GM21515 (cell line): Measurements from ENCODE around the gene RBM43.

ENCODE experiments used
- ATAC-seq: cut with Tn5 transposase; IDR thresholded peaks from one replicate; pipeline ENCODE4 v1.9.1; 2021; ENCODE audit not compliant: unreplicated experiment

The RBM43 gene

GRCh38 chr2:151230627-151231140 lies 31.0 kb downstream of the RBM43 start:
- no peak for ATAC-seq

GRCh38 chr2:151228847-151229512 lies 32.7 kb downstream of the RBM43 start:
- no peak for ATAC-seq

GRCh38 chr2:151217343-151217742 lies 44.3 kb downstream of the RBM43 start:
- no peak for ATAC-seq

- no peak for ATAC-seq
Observed at GRCh38 chr2:151207100-151207499, 54.6 kb downstream of the RBM43 start.

GRCh38 chr2:151206446-151206968 lies 55.2 kb downstream of the RBM43 start:
- ATAC-seq: no peak

GRCh38 chr2:151205571-151205970 lies 56.1 kb downstream of the RBM43 start:
- ATAC-seq: no peak

GRCh38 chr2:151204756-151205155 lies 56.9 kb downstream of the RBM43 start:
- ATAC-seq: no peak

- no peak for ATAC-seq
Observed at GRCh38 chr2:151200844-151201243, 60.8 kb downstream of the RBM43 start.

- ATAC-seq: no peak
Observed at GRCh38 chr2:151200277-151200676, 61.4 kb downstream of the RBM43 start.

GRCh38 chr2:151198645-151199044 lies 63.0 kb downstream of the RBM43 start:
- no peak for ATAC-seq
